Astrocyte of the hippocampus (primary cell): ENCODE measurements around the gene ZNF568.

ENCODE experiments used
- DNase-seq: peaks from one replicate; pipeline ENCODE4 v3.0.0; 2011; ENCODE audit warnings: low read depth, low spot score

ZNF568 gene

DNA sequence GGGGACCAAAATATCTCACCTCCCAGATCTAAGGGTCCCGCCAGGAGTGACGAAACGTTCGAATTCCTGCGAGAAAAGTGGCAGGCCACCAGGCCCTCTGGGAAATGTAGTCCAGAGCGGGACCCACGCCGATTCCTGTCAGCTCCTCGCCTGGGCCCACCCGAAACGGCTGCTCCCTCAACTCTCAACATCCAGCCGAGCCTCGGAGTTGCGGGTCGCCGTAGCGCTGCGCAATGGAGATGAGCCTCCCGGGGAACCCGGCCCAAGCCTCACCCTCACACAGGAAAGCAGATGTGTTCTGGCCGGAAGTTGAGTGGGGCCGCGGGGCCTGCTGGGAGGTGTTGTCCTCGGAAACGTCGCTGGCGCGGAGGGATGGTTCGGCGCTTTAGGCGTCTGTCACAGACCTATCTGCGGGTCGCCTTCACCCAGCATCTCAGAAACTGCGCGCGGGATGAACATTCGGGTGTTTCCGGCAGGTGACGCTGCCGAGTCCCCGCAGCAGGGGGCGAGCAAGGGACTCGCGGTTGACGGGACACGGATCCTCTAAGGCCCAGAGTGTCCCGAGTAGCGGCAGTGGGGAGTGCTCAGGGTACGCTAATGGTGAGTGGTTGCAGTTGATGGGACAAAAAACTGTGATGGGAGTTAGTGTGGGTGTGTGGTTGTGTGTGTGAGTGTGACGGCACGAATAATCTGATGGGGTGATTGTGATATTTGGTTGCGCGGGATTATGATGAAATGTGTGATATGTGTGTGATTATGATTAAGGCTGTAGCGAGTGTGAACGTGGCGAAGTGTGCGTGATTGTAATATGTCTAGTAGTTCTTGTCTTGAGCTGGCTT is at the start of gene ZNF568, which contains the start of gene ZNF829:
Gene ZNF568 (plus strand): TSS at position 341 of the 839 bp plus-strand sequence. CDS start 6,439 bp downstream, outside the sequence.
Gene ZNF829 (minus strand): TSS at position 300 of the 839 bp plus-strand sequence. CDS start 1,124 bp downstream, outside the sequence.
- DNase-seq = peak; percentile 93

DNA sequence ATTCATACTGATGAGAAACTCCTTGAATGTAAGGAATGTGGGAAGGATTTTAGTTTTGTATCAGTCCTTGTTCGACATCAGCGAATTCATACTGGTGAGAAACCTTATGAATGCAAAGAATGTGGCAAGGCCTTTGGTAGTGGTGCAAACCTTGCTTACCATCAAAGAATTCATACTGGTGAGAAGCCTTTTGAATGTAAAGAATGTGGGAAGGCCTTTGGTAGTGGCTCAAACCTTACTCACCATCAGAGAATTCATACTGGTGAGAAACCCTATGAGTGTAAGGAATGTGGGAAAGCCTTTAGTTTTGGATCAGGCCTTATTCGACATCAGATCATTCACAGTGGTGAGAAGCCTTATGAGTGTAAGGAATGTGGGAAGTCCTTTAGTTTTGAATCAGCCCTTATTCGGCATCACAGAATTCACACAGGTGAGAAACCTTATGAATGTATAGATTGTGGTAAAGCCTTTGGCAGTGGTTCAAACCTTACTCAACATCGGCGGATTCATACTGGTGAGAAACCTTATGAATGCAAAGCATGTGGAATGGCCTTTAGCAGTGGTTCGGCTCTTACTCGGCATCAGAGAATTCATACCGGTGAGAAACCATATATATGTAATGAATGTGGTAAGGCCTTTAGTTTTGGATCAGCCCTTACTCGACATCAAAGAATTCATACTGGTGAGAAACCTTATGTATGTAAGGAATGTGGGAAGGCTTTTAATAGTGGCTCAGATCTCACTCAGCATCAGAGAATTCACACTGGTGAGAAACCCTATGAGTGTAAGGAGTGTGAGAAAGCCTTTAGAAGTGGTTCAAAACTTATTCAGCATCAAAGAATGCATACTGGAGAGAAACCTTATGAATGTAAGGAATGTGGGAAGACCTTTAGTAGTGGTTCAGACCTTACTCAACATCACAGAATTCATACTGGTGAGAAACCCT is 38.9 kb upstream of the ZNF568 start:
- DNase-seq = no peak

DNA sequence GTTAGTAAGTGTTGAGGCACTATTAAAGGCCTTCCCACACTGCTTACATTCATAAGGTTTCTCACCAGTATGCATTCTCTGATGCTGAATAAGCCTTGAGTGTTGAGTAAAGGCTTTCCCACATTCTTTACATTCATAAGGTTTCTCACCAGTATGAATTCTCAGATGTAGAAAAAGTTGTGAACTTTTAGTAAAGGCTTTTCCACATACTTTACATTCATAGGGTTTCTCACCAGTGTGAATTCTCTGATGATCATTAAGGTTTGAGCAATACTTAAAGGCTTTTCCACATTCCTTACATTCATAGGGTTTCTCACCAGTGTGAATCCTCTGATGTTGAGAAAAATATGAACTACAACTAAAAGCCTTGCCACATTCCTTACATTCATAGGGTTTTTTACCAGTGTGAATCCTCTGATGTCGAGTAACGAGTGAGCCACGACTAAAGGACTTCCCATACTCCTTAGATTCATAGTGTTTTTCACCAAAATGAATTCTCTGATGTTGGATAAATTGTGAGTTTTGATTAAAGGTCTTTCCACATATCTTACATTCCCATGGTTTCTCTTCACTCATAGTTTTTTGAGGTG is 24.3 kb upstream of the ZNF568 start:
- DNase-seq = no peak

DNA sequence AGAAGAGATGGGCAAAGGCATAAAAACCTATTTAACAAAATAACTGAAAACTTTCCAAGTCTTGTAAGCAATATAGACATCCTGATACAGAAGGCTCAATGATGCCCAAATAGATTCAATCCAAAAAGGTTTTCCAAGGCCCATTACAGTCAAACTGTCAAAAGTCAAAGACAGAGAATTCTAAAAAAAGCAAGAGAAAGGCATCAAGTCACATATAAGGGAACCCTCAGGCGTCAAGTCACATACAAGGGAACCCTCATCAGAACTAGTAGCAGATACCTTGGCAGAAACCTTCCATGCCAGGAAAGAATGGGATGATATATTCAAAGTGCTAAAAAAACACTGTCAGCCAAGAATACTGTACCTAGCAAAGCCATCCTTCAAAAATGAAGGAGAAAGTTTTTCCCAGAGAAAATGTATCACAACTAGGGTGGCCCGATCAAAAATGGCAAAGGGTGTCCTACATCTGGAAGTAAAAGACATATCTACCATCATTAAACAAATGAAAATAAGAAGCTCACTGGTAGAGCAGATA is 21.2 kb upstream of the ZNF568 start:
- DNase-seq = no peak

DNA sequence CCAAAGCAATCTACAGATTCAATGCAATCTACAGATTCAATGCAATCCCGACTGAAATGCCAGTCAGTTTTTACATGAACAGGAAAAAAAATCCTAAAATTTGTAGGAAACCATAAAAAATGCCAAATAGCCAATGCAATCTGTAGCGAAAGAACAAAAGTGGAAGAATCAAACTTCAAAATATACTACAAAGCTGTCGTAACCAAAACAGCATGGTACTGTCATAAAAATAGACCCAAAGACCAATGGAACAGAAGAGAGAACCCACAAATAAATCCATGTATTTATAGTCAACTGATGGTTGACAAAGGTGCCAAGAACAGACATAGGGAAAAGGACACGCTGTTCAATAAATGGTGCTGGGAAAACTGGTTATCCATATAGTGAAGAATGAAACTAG is 17.7 kb upstream of the ZNF568 start:
- no peak for DNase-seq

DNA sequence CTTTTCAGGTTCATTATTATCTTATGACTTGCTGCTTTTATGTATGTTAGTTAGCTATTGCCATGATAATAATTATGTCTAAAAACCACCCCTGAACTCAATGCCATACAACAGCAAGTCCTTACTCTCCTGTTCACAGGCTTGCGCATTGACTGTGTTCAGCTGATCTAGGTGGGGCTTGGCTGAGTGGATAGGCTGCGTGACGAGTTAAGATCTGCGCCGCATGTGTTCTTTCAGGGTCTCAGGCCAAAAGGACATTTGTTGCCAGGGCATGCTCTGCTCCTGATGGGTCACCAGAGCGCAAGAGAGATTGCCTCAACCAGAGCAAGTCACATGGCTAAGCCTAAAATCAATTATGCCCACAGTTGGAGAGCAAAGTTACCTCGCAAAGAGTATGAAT is 859 bp downstream of the ZNF568 start:
- DNase-seq = peak; percentile 41

DNA sequence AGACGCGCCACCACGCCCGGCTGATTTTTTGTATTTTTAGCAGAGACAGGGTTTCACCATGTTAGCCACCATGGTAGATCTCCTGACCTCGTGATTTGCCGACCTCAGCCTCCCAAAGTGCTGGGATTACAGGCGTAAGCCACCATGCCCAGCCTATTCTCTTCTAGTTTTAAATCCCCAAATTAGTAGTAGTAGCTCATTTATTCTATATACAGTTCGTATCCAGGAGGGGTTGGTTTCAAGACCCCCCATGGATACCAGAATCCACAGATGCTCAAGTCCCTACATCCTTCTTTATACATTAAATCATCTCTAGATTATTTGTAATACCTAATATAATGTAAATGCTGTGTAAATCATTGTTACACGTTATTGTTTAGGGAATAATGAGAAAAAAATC is 2.0 kb downstream of the ZNF568 start:
- DNase-seq = no peak

DNA sequence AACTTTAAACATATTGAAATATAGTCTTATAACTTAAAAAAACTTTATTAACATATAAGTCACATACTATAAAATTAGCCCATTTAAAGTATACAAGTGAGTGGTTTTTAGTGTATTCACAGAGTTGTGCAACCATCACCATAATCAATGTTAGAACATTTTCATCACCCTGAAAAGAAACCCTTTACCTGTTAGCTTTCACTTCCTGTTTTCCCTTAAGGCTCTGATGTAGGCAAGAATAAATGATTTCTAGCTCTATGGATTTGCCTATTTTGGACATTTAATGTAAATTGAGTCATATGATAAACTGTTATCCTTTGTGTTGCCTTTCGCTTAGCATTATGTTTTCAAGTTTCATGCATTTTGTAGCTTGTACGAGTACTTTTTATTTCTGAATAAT is 15.6 kb downstream of the ZNF568 start:
- DNase-seq = no peak

DNA sequence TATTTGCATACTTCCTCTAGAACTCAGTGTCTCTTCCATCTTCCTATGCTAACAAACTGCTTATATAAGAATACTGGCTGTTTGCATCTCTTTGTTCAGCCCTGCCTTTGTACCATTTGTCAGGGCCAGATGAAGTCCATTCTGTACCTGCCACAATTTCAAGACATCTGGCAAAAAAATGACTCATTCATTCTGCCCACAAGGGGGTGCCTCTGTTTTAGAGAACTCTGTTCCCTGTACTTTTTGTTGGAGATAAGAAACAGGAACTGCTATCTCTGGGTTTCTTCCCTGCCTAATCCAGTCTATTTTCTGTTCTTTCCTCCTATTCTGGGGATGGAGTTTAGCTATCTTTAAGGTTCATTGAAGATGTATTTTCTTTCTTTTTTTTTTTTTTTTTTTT is 23.0 kb downstream of the ZNF568 start:
- no peak for DNase-seq

DNA sequence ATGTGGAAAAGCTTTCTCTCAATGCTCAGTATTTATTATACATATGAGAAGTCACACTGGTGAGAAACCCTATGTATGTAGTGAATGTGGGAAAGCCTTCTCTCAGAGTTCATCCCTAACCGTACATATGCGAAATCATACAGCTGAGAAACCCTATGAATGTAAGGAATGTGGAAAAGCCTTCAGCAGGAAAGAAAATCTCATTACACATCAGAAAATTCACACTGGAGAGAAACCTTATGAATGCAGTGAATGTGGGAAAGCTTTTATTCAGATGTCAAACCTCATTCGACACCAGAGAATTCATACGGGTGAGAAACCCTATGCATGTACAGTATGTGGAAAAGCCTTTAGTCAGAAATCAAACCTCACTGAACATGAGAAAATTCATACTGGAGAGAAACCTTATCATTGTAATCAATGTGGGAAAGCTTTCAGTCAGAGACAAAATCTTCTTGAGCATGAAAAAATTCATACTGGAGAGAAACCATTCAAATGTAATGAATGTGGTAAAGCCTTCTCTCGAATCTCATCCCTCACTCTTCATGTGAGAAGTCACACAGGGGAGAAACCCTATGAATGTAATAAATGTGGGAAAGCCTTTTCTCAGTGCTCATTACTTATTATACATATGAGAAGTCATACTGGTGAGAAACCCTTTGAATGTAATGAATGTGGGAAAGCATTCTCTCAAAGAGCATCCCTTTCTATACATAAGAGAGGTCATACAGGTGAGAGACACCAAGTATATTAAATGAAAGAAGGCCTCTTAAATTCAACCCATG is 34.4 kb downstream of the ZNF568 start:
- no peak for DNase-seq

DNA sequence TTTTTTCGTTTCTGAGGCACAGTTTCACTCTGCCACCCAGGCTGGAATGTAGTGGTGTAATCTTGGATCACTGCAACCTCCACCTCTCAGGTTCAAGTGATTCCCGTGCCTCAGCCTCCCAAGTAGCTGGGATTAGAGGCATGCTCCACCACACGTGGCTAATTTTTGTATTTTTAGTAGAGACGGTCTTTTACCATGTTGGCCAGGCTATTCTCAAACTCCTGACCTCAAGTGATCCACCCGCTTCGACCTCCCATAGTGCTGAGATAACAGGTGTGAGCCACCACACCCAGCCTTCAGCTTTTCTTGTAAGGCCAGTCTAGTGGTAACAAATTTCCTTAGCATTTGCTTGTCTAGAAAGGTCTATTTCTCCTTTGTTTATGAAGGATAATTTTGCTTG is 46.2 kb downstream of the ZNF568 start:
- no peak for DNase-seq

DNA sequence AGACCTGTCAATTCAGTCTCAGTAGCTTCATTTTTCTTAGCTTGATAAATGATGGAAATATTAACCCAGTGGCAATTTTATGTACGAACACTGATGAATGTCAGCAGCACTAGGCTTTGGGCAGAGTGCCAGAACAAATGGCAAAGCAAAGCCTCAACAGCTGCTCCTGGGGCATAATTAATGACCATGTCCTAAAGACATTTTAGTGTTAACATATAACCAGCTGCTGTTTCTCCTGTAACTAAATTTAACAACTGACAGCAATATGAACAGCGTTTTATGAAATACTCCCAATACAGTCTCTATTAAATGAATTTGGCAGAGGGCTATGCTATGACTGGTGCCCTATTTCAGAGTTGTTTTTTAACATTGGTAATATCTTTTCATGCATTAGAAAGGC is 47.1 kb downstream of the ZNF568 start:
- DNase-seq = no peak

DNA sequence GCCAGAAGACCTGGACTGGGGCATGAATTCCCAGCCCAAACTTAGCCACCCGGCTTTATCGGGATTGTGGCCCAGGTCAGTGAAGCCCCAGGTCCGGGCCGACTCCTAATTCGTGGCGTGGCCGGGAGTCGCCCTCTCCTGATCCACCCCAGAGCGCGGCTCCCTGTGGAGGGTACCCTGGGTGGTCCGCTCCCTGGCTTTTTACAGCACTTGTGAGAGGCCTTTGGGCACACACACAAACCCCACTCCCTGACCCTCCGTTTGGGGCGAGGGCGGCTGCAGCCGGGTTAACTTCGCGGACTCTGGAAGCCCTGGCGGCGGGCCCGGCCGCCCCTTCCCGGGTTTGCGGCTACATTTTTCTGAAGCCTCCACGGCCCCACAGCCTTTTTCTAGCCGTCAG is 56.4 kb downstream of the ZNF568 start:
- DNase-seq = no peak

DNA sequence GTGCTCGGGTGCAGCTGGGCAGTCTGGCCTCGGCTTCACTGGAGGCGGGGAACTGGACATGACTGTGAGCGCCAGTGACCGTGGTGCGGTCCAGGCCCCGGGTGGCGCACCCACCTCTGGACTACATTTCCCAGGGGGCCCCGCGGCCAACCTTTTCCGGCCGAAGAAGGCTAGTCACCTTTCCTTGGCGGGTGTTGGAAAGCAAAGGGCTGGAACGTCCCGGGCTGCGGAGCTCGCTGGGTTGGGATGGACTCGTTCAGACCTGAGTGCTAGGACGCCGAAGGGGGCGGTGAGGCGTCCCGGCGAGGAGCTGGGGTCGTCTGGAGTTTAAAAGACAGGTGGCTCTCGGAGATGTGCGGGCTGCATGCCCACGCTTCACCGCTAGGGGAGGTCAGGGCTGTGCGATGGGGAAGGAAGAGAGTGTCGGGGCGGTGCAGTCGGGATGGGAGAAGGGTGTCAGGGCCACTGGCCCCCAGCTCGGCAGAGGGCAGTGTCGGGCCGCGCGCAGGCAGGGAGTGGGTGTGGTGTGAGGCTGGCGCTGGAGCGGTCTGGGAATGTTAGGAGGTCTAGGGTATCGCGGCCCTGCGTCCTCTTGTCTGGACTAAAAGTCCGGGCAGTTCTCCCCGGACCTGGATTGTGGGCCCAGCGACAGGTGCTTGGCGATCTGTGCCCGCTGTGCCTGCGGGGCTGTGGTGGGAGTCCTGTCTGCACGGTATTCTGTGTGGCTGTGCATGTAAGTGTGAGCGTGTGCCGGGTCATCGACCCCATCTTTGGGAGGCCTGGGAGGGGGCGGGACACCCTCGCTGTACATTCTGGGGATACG is 57.1 kb downstream of the ZNF568 start:
- DNase-seq = peak; percentile 92

DNA sequence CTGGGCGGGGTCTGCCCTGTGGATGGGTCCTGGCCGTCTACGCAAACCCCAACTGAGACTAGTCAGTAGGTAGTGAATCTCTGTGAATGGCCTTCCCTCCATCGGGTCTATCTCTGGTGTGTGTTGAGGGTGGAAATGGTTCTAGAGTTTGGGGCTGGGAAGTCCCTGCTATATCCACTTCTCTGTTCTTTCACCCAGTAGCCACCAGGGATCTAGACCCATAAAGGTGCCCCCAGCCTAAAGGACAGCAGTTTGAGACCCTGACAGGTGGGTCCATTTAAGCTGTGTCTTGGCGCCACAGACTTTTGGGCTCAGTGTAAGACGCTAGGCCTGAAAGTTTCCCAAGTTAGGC is 57.7 kb downstream of the ZNF568 start:
- DNase-seq = no peak

DNA sequence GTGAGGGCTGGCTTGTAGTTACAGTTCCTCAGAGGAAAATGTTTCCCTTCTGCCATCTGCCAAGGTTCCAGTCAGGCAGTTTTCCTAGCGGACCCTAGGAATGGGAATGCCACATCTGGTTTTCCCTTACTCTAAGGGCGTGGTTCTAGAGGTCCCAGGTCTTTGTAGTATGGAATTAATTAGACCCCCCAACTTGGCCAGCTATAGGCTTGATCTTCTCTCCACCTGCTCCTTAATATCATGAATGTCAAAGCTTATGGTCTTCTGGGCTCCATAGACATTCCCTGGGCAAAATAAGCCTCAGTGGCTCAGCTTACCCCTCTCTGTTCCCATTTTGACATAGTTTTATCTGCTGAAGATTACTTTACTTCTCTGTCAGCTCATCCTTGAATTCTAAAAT is 70.0 kb downstream of the ZNF568 start:
- DNase-seq = no peak

DNA sequence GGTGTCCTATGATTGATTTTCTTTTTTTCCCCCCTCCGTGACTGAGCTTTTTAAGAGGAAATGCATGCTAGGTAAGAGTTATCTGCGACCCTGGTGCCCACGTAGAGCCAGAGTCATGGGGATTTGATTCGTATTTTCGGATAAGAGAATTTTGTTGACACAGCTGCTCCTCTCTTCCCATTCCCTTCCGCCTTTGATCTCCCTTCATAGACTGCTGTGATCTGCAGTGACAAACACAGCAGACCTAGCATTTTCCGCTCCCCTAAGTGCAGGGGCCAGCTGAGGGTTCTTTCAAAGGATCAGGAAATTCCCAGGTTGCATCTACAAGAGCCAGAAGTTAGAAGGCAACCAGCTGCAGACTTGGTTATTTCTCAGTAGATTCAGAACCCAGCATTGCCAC is 70.5 kb downstream of the ZNF568 start:
- no peak for DNase-seq

DNA sequence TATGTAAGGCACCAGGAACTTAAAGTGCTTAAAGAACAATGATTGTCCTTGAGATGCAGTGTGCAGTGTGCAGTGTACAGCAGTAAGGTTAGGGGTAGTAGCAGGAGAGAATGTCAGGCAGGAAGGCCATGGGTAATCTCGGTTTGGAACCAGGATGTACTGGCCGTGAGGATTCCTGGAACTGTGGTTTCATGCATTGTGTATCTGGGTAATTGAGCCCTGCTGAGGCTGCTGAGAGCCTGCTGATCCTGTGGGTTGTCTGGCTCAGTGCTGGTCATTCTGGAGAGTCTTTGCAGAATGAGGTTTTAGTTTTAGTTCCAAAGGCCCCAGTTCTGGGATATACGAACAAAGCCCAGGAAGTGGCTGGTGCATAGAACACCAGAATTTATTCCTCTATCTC is 71.0 kb downstream of the ZNF568 start:
- DNase-seq = no peak

DNA sequence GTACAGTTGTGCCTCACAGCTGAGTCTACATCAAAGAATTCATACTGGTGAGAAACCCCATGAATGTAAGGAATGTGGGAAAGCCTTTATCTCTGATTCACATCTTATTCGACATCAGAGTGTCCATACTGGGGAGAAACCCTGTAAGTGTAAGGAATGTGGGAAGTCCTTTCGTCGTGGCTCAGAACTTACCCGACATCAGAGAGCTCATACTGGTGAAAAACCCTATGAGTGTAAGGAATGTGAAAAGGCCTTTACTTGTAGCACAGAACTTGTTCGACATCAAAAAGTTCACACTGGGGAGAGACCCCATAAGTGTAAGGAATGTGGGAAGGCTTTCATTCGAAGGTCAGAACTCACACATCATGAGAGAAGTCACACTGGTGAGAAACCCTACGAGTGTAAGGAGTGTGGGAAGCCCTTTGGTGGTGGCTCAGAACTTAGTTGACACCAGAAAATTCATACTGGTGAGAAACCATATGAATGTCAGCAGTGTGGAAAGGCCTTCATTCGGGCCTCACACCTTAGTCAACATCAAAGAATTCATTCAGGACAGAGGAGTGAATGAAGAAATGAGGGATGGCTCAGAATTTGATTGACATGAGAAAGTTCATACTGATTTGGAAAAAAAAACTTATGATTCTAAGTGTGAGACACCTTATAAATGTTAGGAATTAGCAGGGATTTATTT is 81.2 kb downstream of the ZNF568 start:
- no peak for DNase-seq

DNA sequence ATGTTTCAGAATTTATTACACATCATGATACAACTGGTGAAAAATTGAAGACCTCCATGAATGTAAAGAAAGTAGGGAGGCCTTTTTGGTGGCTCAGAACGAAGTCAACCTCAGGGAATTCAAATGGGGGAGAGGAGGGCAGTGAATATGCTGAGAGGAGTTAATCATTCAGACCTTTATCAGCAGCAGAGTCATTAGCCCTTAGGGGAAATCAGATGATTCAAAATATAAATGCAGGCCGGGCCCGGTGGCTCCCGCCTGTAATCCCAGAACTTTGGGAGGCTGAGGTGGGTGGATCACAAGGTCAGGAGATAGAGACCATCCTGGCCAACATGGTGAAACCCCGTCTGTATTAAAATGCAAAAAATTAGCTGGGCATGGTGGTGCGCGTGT is 81.7 kb downstream of the ZNF568 start:
- DNase-seq = no peak
